Fibroblast of lung (primary cell): Measurements from ENCODE around the gene NT5C1A. TPM values are rescaled to one million over a fixed set of nuclear protein-coding genes. Genes with fewer than 3 reads are reported as not detected.

ENCODE experiments used
- DNase-seq, 2 donors: peaks; one replicate each; pipeline versions ENCODE4 v3.0.0 to v3.0.0-alpha.2; 2010; ENCODE audit warnings: low read depth in 2 of 2
- H2AFZ ChIP-seq: 2 replicates; pipeline ENCODE4 v1.5.1; 2012; ENCODE audit warnings: low read length, control low read depth, inconsistent platforms
- H3K27ac ChIP-seq: 2 replicates; pipeline ENCODE4 v1.5.1; 2011; ENCODE audit warnings: low read length, control low read depth; ENCODE audit not compliant: insufficient read depth
- H3K27me3 ChIP-seq: 2 replicates; pipeline ENCODE4 v1.5.1; 2011; ENCODE audit warnings: mild to moderate bottlenecking, low read length; ENCODE audit not compliant: control insufficient read depth, insufficient read depth
- H3K36me3 ChIP-seq: 2 replicates; pipeline ENCODE4 v1.5.1; 2011; ENCODE audit warnings: low read length; ENCODE audit not compliant: control insufficient read depth, insufficient read depth
- H3K4me1 ChIP-seq: 2 replicates; pipeline ENCODE4 v1.5.1; 2011; ENCODE audit warnings: low read length; ENCODE audit not compliant: control insufficient read depth, insufficient read depth; ENCODE audit errors: extremely low read depth
- H3K4me2 ChIP-seq: 2 replicates; pipeline ENCODE4 v1.5.1; 2011; ENCODE audit warnings: low read length, control low read depth; ENCODE audit not compliant: insufficient read depth; ENCODE audit errors: extremely low read depth
- H3K4me3 ChIP-seq, 4 experiments: fragments of 200-600 bp in 1 of 4; sonication (generic) in 1 of 4; replicated peaks in 1 of 4; 2 replicates each; pipeline ENCODE4 v1.5.1; 2011 to 2016; ENCODE audit warnings: low read length in 4 of 4, low read depth in 3 of 4, mild to moderate bottlenecking in 3 of 4, control low read depth in 2 of 4, inconsistent platforms in 1 of 4, mixed read lengths in 1 of 4; ENCODE audit not compliant: insufficient read depth in 1 of 4; ENCODE audit errors: control extremely low read depth in 1 of 4
- H3K79me2 ChIP-seq: 2 replicates; pipeline ENCODE4 v1.5.1; 2012; ENCODE audit warnings: mild to moderate bottlenecking, low read length, inconsistent platforms; ENCODE audit not compliant: control insufficient read depth, insufficient read depth
- H3K9ac ChIP-seq: 2 replicates; pipeline ENCODE4 v1.5.1; 2011; ENCODE audit warnings: mild to moderate bottlenecking, low read length, control low read depth; ENCODE audit not compliant: insufficient read depth
- H3K9me3 ChIP-seq: 2 replicates; pipeline ENCODE4 v1.5.1; 2012; ENCODE audit warnings: low read depth, low read length; ENCODE audit not compliant: control insufficient read depth, insufficient read depth
- H4K20me1 ChIP-seq: 2 replicates; pipeline ENCODE4 v1.5.1; 2011; ENCODE audit warnings: low read length; ENCODE audit not compliant: control insufficient read depth, insufficient read depth; ENCODE audit errors: extremely low read depth
- CTCF ChIP-seq, 2 donors: IDR thresholded peaks in 1 of 2; conservative IDR thresholded peaks in 1 of 2; 1 replicate in 1 of 2; 2 replicates in 1 of 2; pipeline ENCODE4 v1.5.1; 2011 to 2012; ENCODE audit warnings: low read length in 2 of 2, control low read depth in 1 of 2, inconsistent platforms in 1 of 2, low read depth in 1 of 2, mild to moderate bottlenecking in 1 of 2
- EZH2 ChIP-seq: IDR thresholded peaks from 2 replicates; pipeline ENCODE4 v1.5.1; 2012; ENCODE audit warnings: low read length, control low read depth, mild to moderate bottlenecking; ENCODE audit errors: missing control alignments
- polyA plus RNA-seq, 2 donors: library from polyadenylated mRNA; depleted of rRNA in 1 of 2; stranded (reverse) in 1 of 2; unstranded in 1 of 2; fragments of >200 nt; gene quantifications; 2 replicates each; pipeline ENCODE4 v1.2.1, GENCODE V29; 2011 to 2012; ENCODE audit warnings: missing spikeins in 1 of 2
- total RNA-seq: library from RNA; depleted of rRNA; stranded (reverse); fragments of >200 nt; gene quantifications from 2 replicates; pipeline ENCODE4 v1.2.1, GENCODE V29; 2014

NT5C1A gene
- total and polyA plus RNA-seq, 2 donors (not counting 1 experiment from before 2014, with no cell fraction given): not detected

- no peak for DNase-seq
- Histone ChIP-seq H3K4me1 (no peaks in the 10 kb centered on the region), H4K20me1 (no peaks in the 10 kb centered on the region), H2AFZ (no peak overlapping the region), H3K27ac (no peak overlapping the region), H3K36me3 (no peaks in the 10 kb centered on the region), H3K4me2 (no peak overlapping the region), H3K4me3 (no peak overlapping the region), H3K9me3 (no peaks in the 10 kb centered on the region), H3K79me2 (no peaks in the 10 kb centered on the region), H3K9ac (no peak overlapping the region), H3K27me3 (peaks cover 2% of the 10 kb centered on the region)
- TF ChIP-seq CTCF (conservative IDR thresholded peaks at IDR 0.05 in 1 of 2, IDR thresholded peaks at IDR 0.05 in 1 of 2; ENCODE audit: low read depth in 1 of 2, low read length in 2 of 2): no peak
- no peak for TF ChIP-seq EZH2
These were observed 57.4 kb downstream of the NT5C1A start for GRCh38 chr1:39614488-39614887.

GRCh38 chr1:39613250-39613649 lies 58.7 kb downstream of the NT5C1A start:
- H2AFZ ChIP-seq: no peak overlapping the region
- no peaks in the 10 kb centered on the region for H3K9me3 ChIP-seq
- no peaks in the 10 kb centered on the region for H3K4me1 ChIP-seq
- no peak overlapping the region for H3K27ac ChIP-seq
- no peaks in the 10 kb centered on the region for H3K36me3 ChIP-seq
- no peaks in the 10 kb centered on the region for H3K79me2 ChIP-seq
- peak in 1 of 2 donors; percentile 19 for DNase-seq
- no peaks in the 10 kb centered on the region for H4K20me1 ChIP-seq
- H3K4me2 ChIP-seq: no peak overlapping the region
- no peak overlapping the region for H3K4me3 ChIP-seq
- H3K27me3 ChIP-seq: no peaks in the 10 kb centered on the region
- H3K9ac ChIP-seq: no peak overlapping the region
- TF ChIP-seq EZH2: no peak
- no peak for TF ChIP-seq CTCF (conservative IDR thresholded peaks at IDR 0.05 in 1 of 2, IDR thresholded peaks at IDR 0.05 in 1 of 2; ENCODE audit: low read depth in 1 of 2, low read length in 2 of 2)

- TF ChIP-seq CTCF (conservative IDR thresholded peaks at IDR 0.05 in 1 of 2, IDR thresholded peaks at IDR 0.05 in 1 of 2; ENCODE audit: low read depth in 1 of 2, low read length in 2 of 2) (peak; percentile 24 to 63), EZH2 (no peak)
- no peaks in the 10 kb centered on the region for H4K20me1 ChIP-seq
- H3K4me1 ChIP-seq: no peaks in the 10 kb centered on the region
- H3K4me2 ChIP-seq: peak overlapping the region; percentile 25
- H3K79me2 ChIP-seq: no peaks in the 10 kb centered on the region
- DNase-seq: peak; percentile 27 to 29
- no peak overlapping the region for H2AFZ ChIP-seq
- no peak overlapping the region for H3K27ac ChIP-seq
- no peak overlapping the region for H3K9ac ChIP-seq
- H3K27me3 ChIP-seq: no peaks in the 10 kb centered on the region
- H3K9me3 ChIP-seq: no peaks in the 10 kb centered on the region
- H3K4me3 ChIP-seq: no peak overlapping the region
- H3K36me3 ChIP-seq: no peaks in the 10 kb centered on the region
These were observed 62.1 kb downstream of the NT5C1A start for GRCh38 chr1:39609618-39610331.

Other genes with a start within 250 kb of the NT5C1A start
- 0.26 and 0.33 TPM in 2 replicates for gene BMP8A, start 180.5 kb downstream of the NT5C1A start, total RNA-seq
- 0.41 TPM in 1 of 2 replicates, not detected in the other for gene BMP8A, start 180.5 kb downstream of the NT5C1A start, polyA plus RNA-seq
- gene PABPC4, start 95.3 kb downstream of the NT5C1A start, total RNA-seq: 229 and 276 TPM in 2 replicates
- gene PABPC4, start 95.3 kb downstream of the NT5C1A start, polyA plus RNA-seq: 102 and 141 TPM in 2 replicates
- gene HEYL, start 32.5 kb downstream of the NT5C1A start, total RNA-seq: under 0.01 TPM in 1 of 2 replicates, not detected in the other
- gene HEYL, start 32.5 kb downstream of the NT5C1A start, polyA plus RNA-seq: 0.02 and 1.3 TPM in 2 replicates
- not detected in 2 replicates for gene HPCAL4, start 19.3 kb upstream of the NT5C1A start, total RNA-seq
- not detected in 2 replicates for gene HPCAL4, start 19.3 kb upstream of the NT5C1A start, polyA plus RNA-seq
- 32.9 and 38.8 TPM in 2 replicates for gene PPIE, start 66.8 kb upstream of the NT5C1A start, total RNA-seq
- gene PPIE, start 66.8 kb upstream of the NT5C1A start, polyA plus RNA-seq: 58.8 and 59.5 TPM in 2 replicates
- gene OXCT2, start 99.2 kb upstream of the NT5C1A start, total RNA-seq: 5.4 and 6.4 TPM in 2 replicates
- 0.62 and 1.0 TPM in 2 replicates for gene OXCT2, start 99.2 kb upstream of the NT5C1A start, polyA plus RNA-seq
- gene BMP8B, start 116.8 kb upstream of the NT5C1A start, total RNA-seq: not detected in 2 replicates
- gene BMP8B, start 116.8 kb upstream of the NT5C1A start, polyA plus RNA-seq: 0.01 TPM in 1 of 2 replicates, not detected in the other
- 19.5 and 20.3 TPM in 2 replicates for gene TRIT1, start 211.4 kb upstream of the NT5C1A start, total RNA-seq
- gene TRIT1, start 211.4 kb upstream of the NT5C1A start, polyA plus RNA-seq: 9.7 and 17.2 TPM in 2 replicates
- gene MYCL, start 229.8 kb upstream of the NT5C1A start, total RNA-seq: under 0.01 and 0.26 TPM in 2 replicates
- gene MYCL, start 229.8 kb upstream of the NT5C1A start, polyA plus RNA-seq: 0.09 and 0.11 TPM in 2 replicates